H9 (cell line): Measurements from ENCODE around the gene MARK2. TPM values are rescaled to one million over a fixed set of nuclear protein-coding genes. Genes with fewer than 3 reads are reported as not detected.

Source experiments
- DNase-seq: peaks from one replicate; pipeline ENCODE4 v3.0.0-alpha.2; 2017
- H2AFZ ChIP-seq: one replicate; pipeline ENCODE4 v1.6.1; 2013; ENCODE audit warnings: mild to moderate bottlenecking, low read length, control low read depth, moderate library complexity
- H2AK5ac ChIP-seq: 2 replicates; pipeline ENCODE4 v1.6.1; 2013; ENCODE audit warnings: low read length, control low read depth, mixed read lengths; ENCODE audit not compliant: insufficient read length
- H2BK120ac ChIP-seq: one replicate; pipeline ENCODE4 v1.6.1; 2013; ENCODE audit warnings: low read depth, mild to moderate bottlenecking, low read length, control low read depth, inconsistent platforms; ENCODE audit not compliant: poor library complexity, severe bottlenecking
- H2BK12ac ChIP-seq: 2 replicates; pipeline ENCODE4 v1.6.1; 2013; ENCODE audit warnings: low read length, control low read depth, mixed read lengths, low read depth; ENCODE audit not compliant: insufficient read length
- H2BK15ac ChIP-seq: 2 replicates; pipeline ENCODE4 v1.6.1; 2013; ENCODE audit warnings: low read depth, low read length, control low read depth
- H2BK20ac ChIP-seq: one replicate; pipeline ENCODE4 v1.6.1; 2013; ENCODE audit warnings: low read depth, mild to moderate bottlenecking, low read length, control low read depth, inconsistent platforms; ENCODE audit not compliant: poor library complexity, severe bottlenecking
- H2BK5ac ChIP-seq: 2 replicates; pipeline ENCODE4 v1.6.1; 2013; ENCODE audit warnings: low read length, control low read depth, mixed read lengths; ENCODE audit not compliant: insufficient read length
- H3K14ac ChIP-seq: 2 replicates; pipeline ENCODE4 v1.6.1; 2013; ENCODE audit warnings: low read length, control low read depth; ENCODE audit not compliant: insufficient read depth
- H3K18ac ChIP-seq: 2 replicates; pipeline ENCODE4 v1.6.1; 2013; ENCODE audit warnings: low read depth, mild to moderate bottlenecking, mixed read lengths, low read length, control low read depth; ENCODE audit not compliant: insufficient read length
- H3K23ac ChIP-seq: 2 replicates; pipeline ENCODE4 v1.6.1; 2013; ENCODE audit warnings: low read length, control low read depth, mixed read lengths, low read depth; ENCODE audit not compliant: insufficient read length
- H3K23me2 ChIP-seq: 2 replicates; pipeline ENCODE4 v1.6.1; 2013; ENCODE audit warnings: low read depth, mild to moderate bottlenecking, mixed read lengths, low read length, control low read depth; ENCODE audit not compliant: insufficient read length, poor library complexity, severe bottlenecking
- H3K27ac ChIP-seq: 2 replicates; pipeline ENCODE4 v1.5.1; 2013; ENCODE audit warnings: low read length, control low read depth, mixed read lengths, low read depth; ENCODE audit not compliant: insufficient read length
- H3K27me3 ChIP-seq: 2 replicates; pipeline ENCODE4 v1.6.1; 2013; ENCODE audit warnings: low read length, control low read depth, inconsistent platforms; ENCODE audit not compliant: insufficient read depth
- H3K4ac ChIP-seq: 2 replicates; pipeline ENCODE4 v1.6.1; 2013; ENCODE audit warnings: low read depth, mild to moderate bottlenecking, control low read depth, inconsistent platforms, low read length, moderate library complexity
- H3K4me1 ChIP-seq: 2 replicates; pipeline ENCODE4 v1.6.1; 2013; ENCODE audit warnings: low read length, control low read depth, inconsistent platforms; ENCODE audit not compliant: insufficient read depth
- H3K4me2 ChIP-seq: 2 replicates; pipeline ENCODE4 v1.6.1; 2013; ENCODE audit warnings: low read length, control low read depth, mixed read lengths; ENCODE audit not compliant: insufficient read length, insufficient read depth
- H3K56ac ChIP-seq: 2 replicates; pipeline ENCODE4 v1.6.1; 2013; ENCODE audit warnings: low read depth, mild to moderate bottlenecking, mixed read lengths, low read length, control low read depth; ENCODE audit not compliant: insufficient read length
- H3K79me1 ChIP-seq: 2 replicates; pipeline ENCODE4 v1.6.1; 2013; ENCODE audit warnings: low read depth, mild to moderate bottlenecking, moderate library complexity, low read length, control low read depth, inconsistent platforms; ENCODE audit not compliant: insufficient read depth, poor library complexity, severe bottlenecking
- H3K79me2 ChIP-seq: 2 replicates; pipeline ENCODE4 v1.6.1; 2013; ENCODE audit warnings: low read length, control low read depth, inconsistent platforms; ENCODE audit not compliant: insufficient read depth
- H3K9ac ChIP-seq: 2 replicates; pipeline ENCODE4 v1.6.1; 2013; ENCODE audit warnings: low read length, control low read depth, mixed read lengths; ENCODE audit not compliant: insufficient read length; ENCODE audit errors: extremely low read depth
- H3K9me3 ChIP-seq: one replicate; pipeline ENCODE4 v1.6.1; 2013; ENCODE audit warnings: low read depth, low read length, inconsistent platforms; ENCODE audit not compliant: control insufficient read depth
- H3T11ph ChIP-seq: one replicate; pipeline ENCODE4 v1.6.1; 2013; ENCODE audit warnings: mild to moderate bottlenecking, low read length, control low read depth, inconsistent platforms
- H4K20me1 ChIP-seq: one replicate; pipeline ENCODE4 v1.6.1; 2013; ENCODE audit not compliant: control insufficient read depth, insufficient read length, insufficient read depth
- H4K5ac ChIP-seq: 2 replicates; pipeline ENCODE4 v1.6.1; 2013; ENCODE audit warnings: low read depth, mild to moderate bottlenecking, mixed read lengths, low read length, control low read depth; ENCODE audit not compliant: insufficient read length
- H4K8ac ChIP-seq: replicated peaks from 2 replicates; pipeline ENCODE4 v1.6.1; 2013; ENCODE audit warnings: low read length, control low read depth, mixed read lengths, low read depth; ENCODE audit not compliant: insufficient read length
- H4K91ac ChIP-seq: 2 replicates; pipeline ENCODE4 v1.6.1; 2013; ENCODE audit warnings: low read depth, mild to moderate bottlenecking, moderate library complexity, mixed read lengths, low read length, control low read depth; ENCODE audit not compliant: insufficient read length
- H3K27ac Mint-ChIP-seq, 3 experiments: 2 replicates in 2 of 3; 3 replicates in 1 of 3; pipeline ENCODE4 v1.8.0; 2020 to 2021; ENCODE audit warnings: mixed read lengths in 3 of 3, mild to moderate bottlenecking in 1 of 3, moderate library complexity in 1 of 3
- H3K27me3 Mint-ChIP-seq: 2 replicates; pipeline ENCODE4 v1.8.0; 2021; ENCODE audit warnings: low read depth, mild to moderate bottlenecking, moderate library complexity, mixed read lengths
- H3K36me3 Mint-ChIP-seq, 3 experiments: 2 replicates in 2 of 3; 3 replicates in 1 of 3; pipeline ENCODE4 v1.8.0; 2020 to 2021; ENCODE audit warnings: low read depth in 3 of 3, mixed read lengths in 3 of 3; ENCODE audit not compliant: insufficient read depth in 1 of 3
- H3K4me1 Mint-ChIP-seq, 2 experiments: 2 replicates each; pipeline ENCODE4 v1.8.0; 2020; ENCODE audit warnings: mixed read lengths in 2 of 2
- H3K4me3 Mint-ChIP-seq, 2 experiments: 2 replicates in 1 of 2; 3 replicates in 1 of 2; pipeline ENCODE4 v1.8.0; 2020 to 2021; ENCODE audit warnings: mild to moderate bottlenecking in 2 of 2, mixed read lengths in 2 of 2, moderate library complexity in 1 of 2
- H3K9me3 Mint-ChIP-seq, 2 experiments: 2 replicates in 1 of 2; 3 replicates in 1 of 2; pipeline ENCODE4 v1.8.0; 2020; ENCODE audit warnings: mild to moderate bottlenecking in 2 of 2, mixed read lengths in 2 of 2, moderate library complexity in 1 of 2
- CTCF ChIP-seq: fragments of 200-600 bp; sonication (generic); conservative IDR thresholded peaks from 3 replicates; pipeline ENCODE4 v1.8.0; 2021; ENCODE audit warnings: antibody characterized with exemption, mild to moderate bottlenecking
- WGBS: extraction: QIAGEN DNeasy Blood & Tissue Kit; methylation state at CpG from one replicate; pipeline ENCODE4 v1.1.7; 2013; ENCODE audit warnings: missing lambda C conversion rate, low lambda C conversion rate, mixed read lengths; ENCODE audit not compliant: insufficient read length; ENCODE audit errors: extremely low coverage; 5-methylcytosine and 5-hydroxymethylcytosine counted together
- total RNA-seq: library from RNA; stranded (reverse); gene quantifications from 2 replicates; pipeline ENCODE4 v1.2.1, GENCODE V29; 2021

MARK2 gene
- total RNA-seq, 1 experiment from 2014 or later, result 45.7 TPM

- Histone ChIP-seq H3K9ac (no peak overlapping the region), H3K23me2 (peaks cover 10% of the 10 kb centered on the region), H4K8ac (no peak overlapping the region), H3K14ac (no peak overlapping the region), H3K79me1 (peaks cover 7% of the 10 kb centered on the region), H3T11ph (no peak overlapping the region), H3K27ac (no peak overlapping the region), H3K27me3 (no peaks in the 10 kb centered on the region), H3K18ac (no peak overlapping the region), H3K4me2 (no peak overlapping the region), H4K91ac (no peak overlapping the region), H3K56ac (no peak overlapping the region), H2BK5ac (no peak overlapping the region), H2BK12ac (no peak overlapping the region), H3K9me3 (no peaks in the 10 kb centered on the region), H2BK20ac (no peak overlapping the region), H4K20me1 (peaks cover 1% of the 10 kb centered on the region), H3K4me1 (peaks cover 3% of the 10 kb centered on the region; the same call in 1 of the 2 replicates), H3K4ac (no peak overlapping the region), H4K5ac (no peak overlapping the region), H2AFZ (no peak overlapping the region), H2BK15ac (no peak overlapping the region), H3K79me2 (peaks cover 19% of the 10 kb centered on the region), H2BK120ac (no peak overlapping the region), H2AK5ac (no peak overlapping the region), H3K23ac (no peak overlapping the region)
- Mint-ChIP-seq H3K4me3 (peak overlapping the region; percentile 71 to 84; a peak in 4 of 5 replicates), H3K4me1 (peaks cover 31 to 35% of the 10 kb centered on the region in 2 experiments), H3K36me3 (peaks cover 12 to 22% (median 17%) of the 10 kb centered on the region in 3 experiments; a peak in 6 of 7 replicates), H3K9me3 (no peaks in the 10 kb centered on the region), H3K27ac (peak overlapping the region in 1 of 3 experiments; percentile 49; a peak in 2 of 7 replicates), H3K27me3 (peaks cover 8% of the 10 kb centered on the region; the same call in 1 of the 2 replicates)
- no CpG with 5 or more reads among the region's 3 CpGs for WGBS
- TF ChIP-seq CTCF, result no peak
- no peak for DNase-seq
These were observed 27.4 kb upstream of the MARK2 start for GRCh38 chr11:63811522-63811921.
